Right lobe of liver (tissue), 4 donors: ENCODE results near the gene SVIL.

Source experiments
- CTCF ChIP-seq, 4 donors: fragments of 200-600 bp in 3 of 4; fragments of 450-650 bp in 1 of 4; IDR thresholded peaks; one replicate each; pipeline versions ENCODE4 v1.5.1 to v1.8.0; 2016 to 2022; ENCODE audit warnings: antibody characterized with exemption in 4 of 4, mild to moderate bottlenecking in 2 of 4
- POLR2A ChIP-seq: fragments of 450-650 bp; IDR thresholded peaks from one replicate; pipeline ENCODE4 v1.6.1; 2017; ENCODE audit warnings: antibody characterized with exemption, mild to moderate bottlenecking
- donor health status: DM: no; HTN: no; CAD: no.
- donor health status: DM: no; HTN: no; CAD: no.
- donor health status: DM: no; HTN: yes; CAD: no.

- TF ChIP-seq CTCF (IDR thresholded peaks at IDR 0.05) (no peak), POLR2A (no peak)
These were observed 11.6 kb upstream of the SVIL start for GRCh38 chr10:29646238-29646902.
